ENCODE results near the gene MOCS1.

MOCS1 gene

GRCh38 chr6:39925931-39926290 lies 8.4 kb downstream of the MOCS1 start:
- Histone ChIP-seq H3K4me3 (ENCODE audit: low read depth, low read length) (no peak overlapping the region), H3K18ac (ENCODE audit: low read length) (no peak overlapping the region)
- DNase-seq, result no peak

GRCh38 chr6:39925191-39925930 lies 8.9 kb downstream of the MOCS1 start:
- H2BK5ac ChIP-seq (ENCODE audit: low read depth, low read length, poor library complexity), result no peak overlapping the region
- no peak overlapping the region for H3K18ac ChIP-seq (ENCODE audit: low read length)
- no peak for DNase-seq
- H3K9me3 ChIP-seq (ENCODE audit: insufficient read depth, low read depth, low read length), result no peaks in the 10 kb centered on the region
- no peak overlapping the region for H3K4me3 ChIP-seq (ENCODE audit: low read depth, low read length)
- H3K4me2 ChIP-seq (ENCODE audit: low read length), result no peak overlapping the region
- no peak overlapping the region for H2BK120ac ChIP-seq (ENCODE audit: insufficient read depth, low read length, poor library complexity)
- H3K79me2 ChIP-seq (ENCODE audit: control insufficient read depth, insufficient read depth, low read length, poor library complexity), result no peaks in the 10 kb centered on the region
- H4K91ac ChIP-seq (ENCODE audit: low read depth, low read length), result no peak overlapping the region
- H4K8ac ChIP-seq (ENCODE audit: low read depth, low read length), result no peak overlapping the region
- H3K4ac ChIP-seq (ENCODE audit: low read depth, low read length), result no peak overlapping the region
- H3K36me3 ChIP-seq (ENCODE audit: control insufficient read depth in 1 of 2, insufficient read depth in 2 of 2, low read length in 2 of 2), result peaks cover 0 to 2% of the 10 kb centered on the region in 2 experiments
- no peaks in the 10 kb centered on the region for H3K27me3 ChIP-seq (ENCODE audit: insufficient read depth, low read length)
- no peak overlapping the region for H3K27ac ChIP-seq (ENCODE audit: low read depth, low read length)
- H3K23ac ChIP-seq (ENCODE audit: low read length), result no peak overlapping the region
- no peak overlapping the region for H2AK5ac ChIP-seq (ENCODE audit: low read length)
- H4K12ac ChIP-seq (ENCODE audit: low read depth, low read length), result no peak overlapping the region
- no peak overlapping the region for H3K14ac ChIP-seq (ENCODE audit: low read length)
- no peaks in the 10 kb centered on the region for H3K79me1 ChIP-seq (ENCODE audit: low read length)
- whole genome bisulfite sequencing (ENCODE audit: extremely low coverage, insufficient coverage, insufficient read length), result no CpG with 5 or more reads among the region's 22 CpGs
- no peak overlapping the region for H3K9ac ChIP-seq (ENCODE audit: low read length)
- no peaks in the 10 kb centered on the region for H3K4me1 ChIP-seq (ENCODE audit: control insufficient read depth in 1 of 2, insufficient read depth in 2 of 2, low read length in 2 of 2)
- no peak overlapping the region for H2BK12ac ChIP-seq (ENCODE audit: low read length)
- H2AFZ ChIP-seq (ENCODE audit: insufficient read depth, low read length, poor library complexity), result no peak overlapping the region

More at GRCh38 chr6:39925931-39926290, 8.4 kb downstream of the MOCS1 start:
- H2AFZ ChIP-seq (ENCODE audit: insufficient read depth, low read length, poor library complexity), result no peak overlapping the region
- no peaks in the 10 kb centered on the region for H3K79me1 ChIP-seq (ENCODE audit: low read length)
- no peak overlapping the region for H2BK120ac ChIP-seq (ENCODE audit: insufficient read depth, low read length, poor library complexity)
- no peak overlapping the region for H3K4me2 ChIP-seq (ENCODE audit: low read length)
- no peak overlapping the region for H2AK5ac ChIP-seq (ENCODE audit: low read length)
- H2BK5ac ChIP-seq (ENCODE audit: low read depth, low read length, poor library complexity), result no peak overlapping the region
- H2BK12ac ChIP-seq (ENCODE audit: low read length), result no peak overlapping the region
- no peak overlapping the region for H4K91ac ChIP-seq (ENCODE audit: low read depth, low read length)
- WGBS (ENCODE audit: extremely low coverage, insufficient coverage, insufficient read length), result no CpG with 5 or more reads among the region's 3 CpGs
- H4K12ac ChIP-seq (ENCODE audit: low read depth, low read length), result no peak overlapping the region
- no peak overlapping the region for H3K23ac ChIP-seq (ENCODE audit: low read length)
- no peaks in the 10 kb centered on the region for H3K9me3 ChIP-seq (ENCODE audit: insufficient read depth, low read depth, low read length)
- H4K8ac ChIP-seq (ENCODE audit: low read depth, low read length), result no peak overlapping the region
- no peaks in the 10 kb centered on the region for H3K4me1 ChIP-seq (ENCODE audit: control insufficient read depth in 1 of 2, insufficient read depth in 2 of 2, low read length in 2 of 2)
- H3K9ac ChIP-seq (ENCODE audit: low read length), result no peak overlapping the region
- no peak overlapping the region for H3K14ac ChIP-seq (ENCODE audit: low read length)
- H3K79me2 ChIP-seq (ENCODE audit: control insufficient read depth, insufficient read depth, low read length, poor library complexity), result no peaks in the 10 kb centered on the region
- peaks cover 0 to 2% of the 10 kb centered on the region in 2 experiments for H3K36me3 ChIP-seq (ENCODE audit: control insufficient read depth in 1 of 2, insufficient read depth in 2 of 2, low read length in 2 of 2)
- no peak overlapping the region for H3K4ac ChIP-seq (ENCODE audit: low read depth, low read length)
- H3K27ac ChIP-seq (ENCODE audit: low read depth, low read length), result no peak overlapping the region
- no peaks in the 10 kb centered on the region for H3K27me3 ChIP-seq (ENCODE audit: insufficient read depth, low read length)

- no peaks in the 10 kb centered on the region for H3K4me1 ChIP-seq (ENCODE audit: control insufficient read depth in 1 of 2, insufficient read depth in 2 of 2, low read length in 2 of 2)
- H2BK120ac ChIP-seq (ENCODE audit: insufficient read depth, low read length, poor library complexity), result no peak overlapping the region
- no peak overlapping the region for H3K14ac ChIP-seq (ENCODE audit: low read length)
- no peak overlapping the region for H4K12ac ChIP-seq (ENCODE audit: low read depth, low read length)
- no peak overlapping the region for H3K4me2 ChIP-seq (ENCODE audit: low read length)
- H2AK5ac ChIP-seq (ENCODE audit: low read length), result no peak overlapping the region
- WGBS (ENCODE audit: extremely low coverage, insufficient coverage, insufficient read length), result no CpG with 5 or more reads among the region's 6 CpGs
- H3K36me3 ChIP-seq (ENCODE audit: control insufficient read depth in 1 of 2, insufficient read depth in 2 of 2, low read length in 2 of 2), result peaks cover 0 to 2% of the 10 kb centered on the region in 2 experiments
- no peak for DNase-seq
- no peak overlapping the region for H4K91ac ChIP-seq (ENCODE audit: low read depth, low read length)
- no peaks in the 10 kb centered on the region for H3K79me2 ChIP-seq (ENCODE audit: control insufficient read depth, insufficient read depth, low read length, poor library complexity)
- no peak overlapping the region for H2AFZ ChIP-seq (ENCODE audit: insufficient read depth, low read length, poor library complexity)
- H3K9me3 ChIP-seq (ENCODE audit: insufficient read depth, low read depth, low read length), result no peaks in the 10 kb centered on the region
- H2BK5ac ChIP-seq (ENCODE audit: low read depth, low read length, poor library complexity), result no peak overlapping the region
- no peak overlapping the region for H3K9ac ChIP-seq (ENCODE audit: low read length)
- H3K27me3 ChIP-seq (ENCODE audit: insufficient read depth, low read length), result no peaks in the 10 kb centered on the region
- no peak overlapping the region for H3K4ac ChIP-seq (ENCODE audit: low read depth, low read length)
- H3K4me3 ChIP-seq (ENCODE audit: low read depth, low read length), result no peak overlapping the region
- no peak overlapping the region for H3K18ac ChIP-seq (ENCODE audit: low read length)
- H3K27ac ChIP-seq (ENCODE audit: low read depth, low read length), result no peak overlapping the region
- no peak overlapping the region for H3K23ac ChIP-seq (ENCODE audit: low read length)
- no peak overlapping the region for H4K8ac ChIP-seq (ENCODE audit: low read depth, low read length)
- no peak overlapping the region for H2BK12ac ChIP-seq (ENCODE audit: low read length)
- no peaks in the 10 kb centered on the region for H3K79me1 ChIP-seq (ENCODE audit: low read length)
These were observed 10.0 kb downstream of the MOCS1 start for GRCh38 chr6:39924283-39924682.

- H3K79me1 ChIP-seq (ENCODE audit: low read length), result no peaks in the 10 kb centered on the region
- no peak overlapping the region for H2BK120ac ChIP-seq (ENCODE audit: insufficient read depth, low read length, poor library complexity)
- no peak for DNase-seq
- no peak overlapping the region for H2BK5ac ChIP-seq (ENCODE audit: low read depth, low read length, poor library complexity)
- H3K4me2 ChIP-seq (ENCODE audit: low read length), result no peak overlapping the region
- no peak overlapping the region for H3K4ac ChIP-seq (ENCODE audit: low read depth, low read length)
- H4K8ac ChIP-seq (ENCODE audit: low read depth, low read length), result no peak overlapping the region
- no peak overlapping the region for H3K9ac ChIP-seq (ENCODE audit: low read length)
- no peak overlapping the region for H4K12ac ChIP-seq (ENCODE audit: low read depth, low read length)
- no peak overlapping the region for H3K27ac ChIP-seq (ENCODE audit: low read depth, low read length)
- no peak overlapping the region for H2AFZ ChIP-seq (ENCODE audit: insufficient read depth, low read length, poor library complexity)
- H3K36me3 ChIP-seq (ENCODE audit: control insufficient read depth in 1 of 2, insufficient read depth in 2 of 2, low read length in 2 of 2), result peaks cover 0 to 2% of the 10 kb centered on the region in 2 experiments
- H2AK5ac ChIP-seq (ENCODE audit: low read length), result no peak overlapping the region
- no peaks in the 10 kb centered on the region for H3K9me3 ChIP-seq (ENCODE audit: insufficient read depth, low read depth, low read length)
- H3K27me3 ChIP-seq (ENCODE audit: insufficient read depth, low read length), result no peaks in the 10 kb centered on the region
- no peak overlapping the region for H4K91ac ChIP-seq (ENCODE audit: low read depth, low read length)
- WGBS (ENCODE audit: extremely low coverage, insufficient coverage, insufficient read length), result no CpG with 5 or more reads among the region's 6 CpGs
- H3K23ac ChIP-seq (ENCODE audit: low read length), result no peak overlapping the region
- no peaks in the 10 kb centered on the region for H3K4me1 ChIP-seq (ENCODE audit: control insufficient read depth in 1 of 2, insufficient read depth in 2 of 2, low read length in 2 of 2)
- H2BK12ac ChIP-seq (ENCODE audit: low read length), result no peak overlapping the region
- no peaks in the 10 kb centered on the region for H3K79me2 ChIP-seq (ENCODE audit: control insufficient read depth, insufficient read depth, low read length, poor library complexity)
- H3K4me3 ChIP-seq (ENCODE audit: low read depth, low read length), result no peak overlapping the region
- H3K14ac ChIP-seq (ENCODE audit: low read length), result no peak overlapping the region
- no peak overlapping the region for H3K18ac ChIP-seq (ENCODE audit: low read length)
These were observed 10.4 kb downstream of the MOCS1 start for GRCh38 chr6:39923861-39924260.

Measured in trophoblast cell (in vitro differentiated cells and primary cell).